GM21576 (cell line): ENCODE data around the gene PIEZO2.

ENCODE experiments used
- ATAC-seq: cut with Tn5 transposase; IDR thresholded peaks from one replicate; pipeline ENCODE4 v1.9.1; 2021; ENCODE audit warnings: mild to moderate bottlenecking, moderate library complexity; ENCODE audit not compliant: unreplicated experiment

Gene PIEZO2

GRCh38 chr18:10900435-10900834 is 248.9 kb downstream of the PIEZO2 start:
- ATAC-seq: no peak

GRCh38 chr18:10899481-10899880 is 249.9 kb downstream of the PIEZO2 start:
- ATAC-seq: no peak

DNA sequence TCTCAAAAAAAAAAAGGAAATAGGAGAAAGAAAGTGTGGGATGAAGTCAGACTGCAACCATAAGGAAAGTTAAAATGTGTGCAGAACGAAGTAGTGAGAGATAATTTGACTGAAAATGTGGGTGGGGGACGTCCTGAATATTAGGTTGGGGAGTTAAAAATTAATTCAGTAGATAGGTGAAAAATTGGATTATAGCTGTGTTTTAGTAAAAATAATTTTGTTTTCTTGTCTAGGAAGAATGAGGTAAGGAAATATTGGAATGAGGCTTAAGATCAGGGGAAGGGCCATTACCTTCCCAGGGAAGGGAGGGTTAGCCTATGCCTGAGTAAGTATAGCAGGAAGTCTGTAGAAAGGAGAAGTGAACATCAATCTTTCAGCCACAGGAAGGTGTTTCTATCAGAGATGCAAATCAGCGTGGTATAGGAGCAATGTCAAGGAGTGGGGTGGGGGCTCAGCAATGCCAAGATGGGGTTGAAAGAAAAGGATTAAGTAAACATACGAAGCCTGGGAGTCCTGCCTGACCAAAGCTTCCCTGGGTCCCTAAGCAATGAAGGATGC is 250.9 kb downstream of the PIEZO2 start:
- ATAC-seq: peak; percentile 60

DNA sequence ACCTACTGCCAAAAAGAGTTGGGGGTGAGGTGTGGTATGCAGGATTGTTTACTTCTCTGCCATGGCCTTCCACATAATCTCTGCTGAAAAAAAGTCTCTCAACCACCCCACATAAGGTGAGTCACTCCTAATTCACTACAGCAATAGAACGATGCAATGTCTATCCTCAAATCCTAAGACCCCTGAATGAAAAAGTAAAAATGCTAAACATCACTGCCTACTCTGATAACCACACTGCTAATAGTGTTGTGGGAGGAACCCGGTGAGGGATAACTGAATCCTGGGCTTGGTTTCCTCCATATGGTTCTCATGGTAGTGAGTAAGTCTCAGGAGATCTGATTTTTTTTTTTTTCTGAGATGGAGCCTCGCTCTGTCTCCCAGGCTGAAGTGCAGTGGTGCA is 252.5 kb downstream of the PIEZO2 start:
- no peak for ATAC-seq

DNA sequence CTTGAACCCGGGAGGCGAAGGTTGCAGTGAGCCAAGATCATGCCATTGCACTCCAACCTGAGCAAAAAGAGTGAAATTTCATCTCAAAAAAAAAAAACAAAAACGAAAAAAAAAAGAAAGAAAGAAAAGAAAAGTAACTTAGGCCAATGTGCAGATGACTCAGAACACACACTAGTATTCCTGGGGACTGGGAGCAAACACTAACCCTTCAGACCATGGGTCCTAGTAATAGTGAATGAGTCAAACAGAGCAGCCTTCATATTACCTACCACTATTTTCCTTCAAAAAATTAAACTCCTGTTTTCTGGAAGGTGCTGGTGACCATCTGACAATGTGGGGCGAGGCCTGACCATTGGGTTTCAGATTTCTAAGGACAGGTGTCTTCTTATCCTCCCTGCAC is 253.4 kb downstream of the PIEZO2 start:
- ATAC-seq: no peak

DNA sequence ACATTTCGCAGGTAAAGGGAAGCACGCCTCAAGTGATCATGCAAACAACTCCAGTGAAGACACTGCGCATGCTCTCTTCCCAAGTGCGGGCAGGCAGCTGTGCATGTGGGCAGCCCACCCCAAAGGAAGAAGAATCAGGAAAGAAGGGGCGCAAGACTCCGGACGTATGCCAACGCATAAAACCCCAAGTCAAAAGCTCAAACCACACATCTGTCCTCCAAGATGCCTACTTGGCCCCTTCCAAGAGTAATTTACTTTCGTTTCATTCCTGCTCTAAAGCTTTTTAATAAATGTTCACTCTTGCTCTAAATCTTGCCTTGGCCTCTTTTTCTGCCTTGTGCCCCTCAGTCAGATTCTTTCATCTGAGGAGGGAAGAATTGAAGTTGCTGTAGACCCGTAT is 254.9 kb downstream of the PIEZO2 start:
- no peak for ATAC-seq

DNA sequence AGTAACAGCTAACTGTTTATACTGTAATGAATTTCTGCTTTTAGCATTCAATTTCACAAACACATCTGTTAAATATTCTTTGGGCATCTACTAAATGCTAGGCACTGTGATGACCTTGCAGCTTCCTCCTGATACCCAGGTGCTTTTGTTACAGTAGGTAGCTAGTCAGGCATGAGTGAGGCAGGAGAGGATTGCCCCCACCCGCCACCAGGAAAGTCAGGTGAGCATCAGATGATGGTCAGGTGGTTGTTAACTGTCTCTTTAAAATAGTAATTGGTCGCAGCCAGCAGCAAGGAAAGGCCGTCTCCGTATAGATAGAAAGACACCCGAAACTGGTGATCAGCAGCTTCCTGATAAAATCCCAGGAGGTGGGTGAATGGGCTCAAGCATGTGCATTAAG is 255.6 kb downstream of the PIEZO2 start:
- no peak for ATAC-seq

- ATAC-seq: no peak
These were observed 256.2 kb downstream of the PIEZO2 start for GRCh38 chr18:10893196-10893595.

GRCh38 chr18:10892786-10893185 is 256.6 kb downstream of the PIEZO2 start:
- no peak for ATAC-seq

DNA sequence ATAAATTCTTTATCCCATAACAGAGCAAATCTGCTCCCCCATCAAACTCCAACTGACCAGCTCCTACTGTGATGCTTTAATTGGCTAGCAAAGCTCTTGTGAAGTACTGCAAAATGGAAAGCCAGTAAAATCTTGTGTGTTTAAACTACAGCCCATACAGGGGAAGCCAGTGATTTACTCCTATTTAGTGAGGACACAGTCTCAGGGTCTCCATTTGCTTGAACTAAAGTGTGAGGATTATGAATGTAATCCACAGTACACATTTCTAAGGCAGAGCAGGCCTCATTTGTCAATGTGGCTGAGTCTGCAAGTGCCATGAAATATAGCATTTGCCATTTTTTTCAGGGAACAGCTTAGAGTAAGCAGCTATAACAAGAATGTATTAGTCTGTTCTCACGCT is 259.3 kb downstream of the PIEZO2 start:
- ATAC-seq: no peak

DNA sequence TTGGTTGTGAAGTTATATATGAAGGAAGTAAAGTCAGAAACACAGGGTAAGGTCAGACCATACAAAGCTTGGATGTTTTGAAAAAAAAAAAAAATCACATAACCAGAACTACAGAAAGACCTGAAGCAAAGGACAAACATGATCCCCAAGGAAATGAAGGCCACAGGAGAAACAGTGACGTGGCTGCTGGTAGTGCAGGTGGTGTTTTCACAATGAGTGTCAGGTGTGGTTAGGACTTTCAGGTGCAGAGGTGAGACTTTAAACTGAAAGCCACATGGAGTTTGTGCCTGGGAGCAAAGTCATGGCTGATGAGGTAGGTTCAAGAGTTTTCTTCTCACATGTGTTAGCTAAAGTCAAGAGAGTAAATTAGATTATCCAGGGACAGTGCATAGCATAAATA is 270.7 kb downstream of the PIEZO2 start:
- ATAC-seq: peak; percentile 84

- no peak for ATAC-seq
These were observed 271.4 kb downstream of the PIEZO2 start for GRCh38 chr18:10877987-10878386.

DNA sequence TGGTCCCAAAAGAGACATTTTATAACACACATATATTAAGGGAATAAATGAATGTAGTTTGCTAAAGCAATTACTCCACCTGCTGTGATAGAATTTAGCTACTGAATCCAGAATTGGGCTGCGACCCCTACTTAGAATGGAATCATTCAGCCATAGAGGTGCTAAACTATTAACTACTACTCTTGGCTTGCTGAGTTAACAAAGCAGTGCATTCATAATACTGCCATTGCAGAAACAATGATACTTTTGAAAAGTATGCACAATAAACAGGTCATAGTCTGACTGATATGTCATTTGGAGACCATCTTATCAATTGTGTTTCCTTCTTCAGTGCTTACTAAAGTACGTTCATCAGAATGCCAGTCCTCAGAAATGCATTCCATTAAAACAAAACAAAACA is 273.6 kb downstream of the PIEZO2 start:
- ATAC-seq: no peak

- no peak for ATAC-seq
These were observed 277.1 kb downstream of the PIEZO2 start for GRCh38 chr18:10872304-10872703.

DNA sequence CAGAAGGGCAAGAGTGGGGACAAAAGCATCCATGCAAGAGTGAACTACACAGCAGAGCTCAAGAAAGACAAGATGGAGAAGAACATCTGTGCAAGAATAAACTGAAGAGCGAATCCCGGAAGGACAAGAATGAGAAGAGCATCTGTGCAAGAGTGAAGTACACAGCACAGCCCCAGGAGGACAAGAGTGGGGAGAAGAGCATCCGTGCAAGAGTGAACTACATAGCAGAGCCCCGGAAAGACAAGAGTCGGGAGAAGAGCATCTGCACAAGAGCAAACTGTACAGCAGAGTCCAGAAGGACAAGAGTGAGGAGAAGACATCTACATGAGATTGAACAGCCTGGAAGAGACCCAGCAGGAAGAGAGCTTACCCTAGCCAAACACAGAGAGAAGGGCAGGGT is 284.6 kb downstream of the PIEZO2 start:
- ATAC-seq: no peak

DNA sequence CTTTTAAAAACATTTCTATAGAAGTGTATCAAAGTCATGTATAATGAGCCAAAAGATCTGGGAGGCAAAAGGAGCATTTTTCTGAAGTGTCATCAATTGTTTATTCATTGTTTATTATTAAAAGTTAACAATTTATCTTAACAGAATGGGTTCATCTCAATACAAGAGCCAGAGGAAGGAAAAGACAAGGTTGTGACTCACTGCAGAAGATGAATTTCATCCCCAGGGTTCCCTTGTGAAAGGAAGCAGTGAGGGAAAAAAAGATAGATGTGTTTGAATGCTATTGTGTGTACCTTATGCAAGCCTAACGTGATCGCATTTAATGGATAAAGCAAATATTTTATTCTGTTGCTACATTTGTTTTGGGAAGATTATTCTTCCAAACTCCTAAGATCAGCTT is 286.3 kb downstream of the PIEZO2 start:
- ATAC-seq: no peak

DNA sequence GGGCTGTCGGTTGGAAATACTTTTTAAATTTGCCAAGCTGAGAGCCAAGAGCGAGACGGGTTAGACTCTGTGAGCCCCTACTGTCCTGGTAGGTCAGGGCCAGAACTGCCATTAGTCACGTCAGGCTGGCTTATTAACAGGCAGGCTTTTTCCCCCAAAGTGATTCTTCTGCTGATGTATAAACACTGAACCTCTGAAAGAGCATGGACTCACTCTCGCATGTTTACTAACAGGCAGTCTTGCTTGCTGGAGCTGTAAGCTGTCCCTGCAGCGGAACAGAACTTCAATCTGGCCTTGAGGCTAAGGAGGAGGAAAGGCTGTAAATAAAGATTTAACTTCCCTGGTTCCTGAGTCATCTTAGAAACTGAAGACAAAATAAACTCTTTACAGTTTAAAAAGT is 288.4 kb downstream of the PIEZO2 start:
- no peak for ATAC-seq

GRCh38 chr18:10860382-10860781 is 289.0 kb downstream of the PIEZO2 start:
- ATAC-seq: no peak

- ATAC-seq: no peak
These were observed 290.9 kb downstream of the PIEZO2 start for GRCh38 chr18:10858477-10858876.

- no peak for ATAC-seq
These were observed 293.2 kb downstream of the PIEZO2 start for GRCh38 chr18:10856132-10856531.

- no peak for ATAC-seq
These were observed 296.7 kb downstream of the PIEZO2 start for GRCh38 chr18:10852385-10853303.

- no peak for ATAC-seq
These were observed 297.5 kb downstream of the PIEZO2 start for GRCh38 chr18:10851824-10852319.
